ENCODE measurements around the gene LPAR1.

The LPAR1 gene

GRCh38 chr9:110975969-110976368, 62.3 kb downstream of the LPAR1 start:
- Histone ChIP-seq H3K27me3 (ENCODE audit: insufficient read depth, poor library complexity, severe bottlenecking) (no peaks in the 10 kb centered on the region), H3K27ac (replicated peaks) (no peak overlapping the region), H3K4me3 (replicated peaks; ENCODE audit: insufficient read depth, low read length) (no peak overlapping the region)
- TF ChIP-seq GABPA (IDR thresholded peaks at IDR 0.05; ENCODE audit: low read depth) (no peak), CTCF (IDR thresholded peaks at IDR 0.05; ENCODE audit: insufficient read depth, low read length) (no peak), SPI1 (IDR thresholded peaks at IDR 0.05; ENCODE audit: borderline replicate concordance, low read depth) (no peak), REST (IDR thresholded peaks at IDR 0.05; ENCODE audit: insufficient replicate concordance, low read depth) (no peak), POLR2AphosphoS5 (IDR thresholded peaks at IDR 0.05; ENCODE audit: low read depth) (no peak)
- DNase-seq (ENCODE audit: low read depth in 1 of 2, low spot score in 1 of 2): no peak

- Histone ChIP-seq H3K4me3 (replicated peaks; ENCODE audit: insufficient read depth, low read length) (no peak overlapping the region), H3K27me3 (ENCODE audit: insufficient read depth, poor library complexity, severe bottlenecking) (no peaks in the 10 kb centered on the region), H3K27ac (replicated peaks) (no peak overlapping the region)
- peak in 1 of 2 experiments; percentile 19 for DNase-seq (ENCODE audit: low read depth in 1 of 2, low spot score in 1 of 2)
- TF ChIP-seq GABPA (IDR thresholded peaks at IDR 0.05; ENCODE audit: low read depth) (no peak), REST (IDR thresholded peaks at IDR 0.05; ENCODE audit: insufficient replicate concordance, low read depth) (no peak), SPI1 (IDR thresholded peaks at IDR 0.05; ENCODE audit: borderline replicate concordance, low read depth) (no peak), CTCF (IDR thresholded peaks at IDR 0.05; ENCODE audit: insufficient read depth, low read length) (no peak), POLR2AphosphoS5 (IDR thresholded peaks at IDR 0.05; ENCODE audit: low read depth) (no peak)
Measured at GRCh38 chr9:110975278-110975677, 63.0 kb downstream of the LPAR1 start.

GRCh38 chr9:110971705-110972104, 66.6 kb downstream of the LPAR1 start:
- H3K4me3 ChIP-seq (replicated peaks; ENCODE audit: insufficient read depth, low read length): no peak overlapping the region
- no peak overlapping the region for H3K27ac ChIP-seq (replicated peaks)
- TF ChIP-seq SPI1 (IDR thresholded peaks at IDR 0.05; ENCODE audit: borderline replicate concordance, low read depth) (no peak), REST (IDR thresholded peaks at IDR 0.05; ENCODE audit: insufficient replicate concordance, low read depth) (no peak), GABPA (IDR thresholded peaks at IDR 0.05; ENCODE audit: low read depth) (no peak), POLR2AphosphoS5 (IDR thresholded peaks at IDR 0.05; ENCODE audit: low read depth) (no peak), CTCF (IDR thresholded peaks at IDR 0.05; ENCODE audit: insufficient read depth, low read length) (no peak)
- DNase-seq (ENCODE audit: low read depth in 1 of 2, low spot score in 1 of 2): no peak
- H3K27me3 ChIP-seq (ENCODE audit: insufficient read depth, poor library complexity, severe bottlenecking): no peaks in the 10 kb centered on the region
